CD4-positive, alpha-beta T cell (primary cell): ENCODE measurements around the gene C7orf57. TPM values are rescaled to one million over a fixed set of nuclear protein-coding genes. Genes with fewer than 3 reads are reported as not detected.

Experiments
- ATAC-seq: fragments of 200-7000 bp; cut with Tn5 transposase; one replicate; pipeline ENCODE4 v1.10.0; 2022; ENCODE audit warnings: mild to moderate bottlenecking; ENCODE audit not compliant: poor library complexity
- CTCF ChIA-PET: fragments of 350-600 bp; sonication (Branson Sonifier 250); formaldehyde crosslinking; loops from one replicate; lab custom pipeline; 2021; ENCODE audit warnings: antibody characterized with exemption, inconsistent platforms; lab: Charles Lee
- POLR2A ChIA-PET: fragments of 350-600 bp; sonication (Branson Sonifier 250); formaldehyde crosslinking; loops from one replicate; lab custom pipeline; 2021; ENCODE audit warnings: antibody characterized with exemption, inconsistent platforms; lab: Charles Lee
- DNase-seq, 14 experiments: peaks; one replicate each; pipeline ENCODE4 v3.0.0-alpha.2; 2013 to 2020; ENCODE audit warnings: mixed read lengths in 2 of 14
- H3K27ac ChIP-seq, 2 donors: one replicate each; pipeline versions ENCODE4 v1.5.1 to v1.7.0; 2013; ENCODE audit warnings: low read length in 2 of 2, low read depth in 1 of 2, mild to moderate bottlenecking in 1 of 2
- H3K27me3 ChIP-seq, 2 experiments: 1 replicate in 1 of 2; 2 replicates in 1 of 2; pipeline versions ENCODE4 v1.6.1 to v1.7.0; 2013; ENCODE audit warnings: low read length in 2 of 2, control low read depth in 1 of 2, mild to moderate bottlenecking in 1 of 2, moderate library complexity in 1 of 2; ENCODE audit not compliant: insufficient read depth in 2 of 2, control insufficient read depth in 1 of 2
- H3K36me3 ChIP-seq: one replicate; pipeline ENCODE4 v1.6.1; 2013; ENCODE audit warnings: low read length, control low read depth; ENCODE audit not compliant: insufficient read depth
- H3K4me1 ChIP-seq: one replicate; pipeline ENCODE4 v1.6.1; 2013; ENCODE audit warnings: low read length, control low read depth; ENCODE audit not compliant: insufficient read depth
- H3K4me3 ChIP-seq: one replicate; pipeline ENCODE4 v1.5.1; 2013; ENCODE audit warnings: mild to moderate bottlenecking, low read length, moderate library complexity
- H3K9me3 ChIP-seq, 2 experiments: 1 replicate in 1 of 2; 2 replicates in 1 of 2; pipeline versions ENCODE4 v1.6.1 to v1.7.0; 2013; ENCODE audit warnings: low read length in 2 of 2, mild to moderate bottlenecking in 2 of 2, control low read depth in 1 of 2, moderate library complexity in 1 of 2; ENCODE audit not compliant: control insufficient read depth in 1 of 2, insufficient read depth in 1 of 2
- H3K27ac Mint-ChIP-seq: one replicate; pipeline ENCODE4 v1.8.0; 2020; ENCODE audit warnings: mixed read lengths
- H3K27me3 Mint-ChIP-seq: one replicate; pipeline ENCODE4 v1.8.0; 2021; ENCODE audit warnings: mixed read lengths
- H3K36me3 Mint-ChIP-seq: one replicate; pipeline ENCODE4 v1.8.0; 2021; ENCODE audit warnings: low read depth, mixed read lengths
- H3K4me1 Mint-ChIP-seq: one replicate; pipeline ENCODE4 v1.8.0; 2021; ENCODE audit warnings: low read depth, mixed read lengths
- H3K4me3 Mint-ChIP-seq: one replicate; pipeline ENCODE4 v1.8.0; 2020; ENCODE audit warnings: mild to moderate bottlenecking, mixed read lengths
- H3K9me3 Mint-ChIP-seq: one replicate; pipeline ENCODE4 v1.8.0; 2020; ENCODE audit warnings: mixed read lengths
- intact Hi-C, 2 experiments: fragments of 100-400 bp; cut with DNase I in 1 of 2; cut with micrococcal nuclease in 1 of 2; formaldehyde crosslinking; loops; one replicate each; pipeline versions ENCODE4 v1.15.1 to v1.9.0; 2023 to 2025; cut with DNase I, micrococcal nuclease
- total RNA-seq, 174 experiments: library from RNA in 2 of 174; stranded (reverse) in 2 of 174; gene quantifications; one replicate each; pipeline ENCODE4 v1.2.3 and lab custom pipeline; 2021 to 2026
- TF ChIP-seq, protein P1 (sequence below): fragments of 200-600 bp; IDR thresholded peaks from one replicate; pipeline ENCODE4 v1.8.0; 2022; ENCODE audit warnings: antibody characterized with exemption, mild to moderate bottlenecking

The C7orf57 gene
- total RNA-seq, 2 experiments from 2014 or later, result 0.56 TPM; not detected in 1

DNA sequence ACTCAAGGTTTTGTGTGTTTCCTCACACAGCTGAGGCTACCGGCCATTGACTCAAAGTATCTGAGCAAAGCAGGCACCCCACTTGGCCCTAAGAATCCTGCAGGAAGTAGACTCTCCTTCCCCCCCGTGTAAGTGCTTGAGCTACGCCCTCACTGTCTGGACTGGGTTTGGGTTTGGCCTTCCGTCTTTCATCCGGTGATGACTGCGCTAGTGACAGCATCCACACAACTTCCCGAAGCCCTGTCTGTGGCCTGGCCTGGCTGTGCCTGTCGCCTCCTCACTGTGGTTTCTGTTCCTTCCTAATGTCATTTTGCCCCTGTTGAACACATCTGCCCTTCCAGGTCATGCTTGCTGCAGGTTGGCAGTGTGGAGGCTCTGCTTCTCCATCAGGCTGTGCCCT lies 14.5 kb downstream of the C7orf57 start:
- H3K9me3 Mint-ChIP-seq, result no peaks in the 10 kb centered on the region
- ChIA-PET POLR2A (no interaction called here), CTCF (interaction anchor here (1.1 kb wide), 1 partner anchor 58 kb away, joined by 3 read pairs; no protein-coding TSS in a partner anchor)
- Histone ChIP-seq H3K27me3 (no peaks in the 10 kb centered on the region), H3K36me3 (no peaks in the 10 kb centered on the region), H3K4me1 (peaks cover 23% of the 10 kb centered on the region), H3K27ac (no peak overlapping the region), H3K9me3 (no peaks in the 10 kb centered on the region), H3K4me3 (no peak overlapping the region)
- ATAC-seq, result no peak
- H3K36me3 Mint-ChIP-seq, result no peaks in the 10 kb centered on the region
- peaks cover 22% of the 10 kb centered on the region for H3K4me1 Mint-ChIP-seq
- DNase-seq, result peak in 3 of 14 experiments; percentile 21 to 41 (median 23)
- TF ChIP-seq, protein P1, sequence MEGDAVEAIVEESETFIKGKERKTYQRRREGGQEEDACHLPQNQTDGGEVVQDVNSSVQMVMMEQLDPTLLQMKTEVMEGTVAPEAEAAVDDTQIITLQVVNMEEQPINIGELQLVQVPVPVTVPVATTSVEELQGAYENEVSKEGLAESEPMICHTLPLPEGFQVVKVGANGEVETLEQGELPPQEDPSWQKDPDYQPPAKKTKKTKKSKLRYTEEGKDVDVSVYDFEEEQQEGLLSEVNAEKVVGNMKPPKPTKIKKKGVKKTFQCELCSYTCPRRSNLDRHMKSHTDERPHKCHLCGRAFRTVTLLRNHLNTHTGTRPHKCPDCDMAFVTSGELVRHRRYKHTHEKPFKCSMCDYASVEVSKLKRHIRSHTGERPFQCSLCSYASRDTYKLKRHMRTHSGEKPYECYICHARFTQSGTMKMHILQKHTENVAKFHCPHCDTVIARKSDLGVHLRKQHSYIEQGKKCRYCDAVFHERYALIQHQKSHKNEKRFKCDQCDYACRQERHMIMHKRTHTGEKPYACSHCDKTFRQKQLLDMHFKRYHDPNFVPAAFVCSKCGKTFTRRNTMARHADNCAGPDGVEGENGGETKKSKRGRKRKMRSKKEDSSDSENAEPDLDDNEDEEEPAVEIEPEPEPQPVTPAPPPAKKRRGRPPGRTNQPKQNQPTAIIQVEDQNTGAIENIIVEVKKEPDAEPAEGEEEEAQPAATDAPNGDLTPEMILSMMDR, result no peak
- H3K27ac Mint-ChIP-seq, result no peak overlapping the region
- H3K27me3 Mint-ChIP-seq, result no peaks in the 10 kb centered on the region
- H3K4me3 Mint-ChIP-seq, result no peak overlapping the region
- intact Hi-C loops, result no loop called here

DNA sequence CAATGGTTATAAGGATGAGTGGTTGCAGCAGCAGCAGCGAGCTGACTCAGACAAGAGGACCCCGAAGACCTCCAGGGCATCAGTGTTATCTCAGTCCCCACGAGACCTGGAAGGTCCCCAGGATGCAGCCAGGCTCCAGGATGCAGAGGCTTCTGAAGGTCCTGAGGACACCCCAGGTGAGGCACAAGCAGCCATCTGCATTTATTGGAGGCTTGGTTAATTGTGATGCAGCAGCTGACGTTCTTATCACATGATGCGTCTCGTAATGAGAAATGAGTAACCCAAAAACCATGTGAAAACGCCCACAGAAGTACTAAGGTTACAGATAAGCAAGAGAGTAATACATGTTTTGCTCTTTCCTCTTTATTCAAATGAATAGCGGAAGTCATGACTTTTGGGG lies 17.4 kb downstream of the C7orf57 start:
- H3K27me3 Mint-ChIP-seq, result no peaks in the 10 kb centered on the region
- Histone ChIP-seq H3K27me3 (no peaks in the 10 kb centered on the region), H3K27ac (no peak overlapping the region), H3K4me1 (peaks cover 6% of the 10 kb centered on the region), H3K36me3 (no peaks in the 10 kb centered on the region), H3K9me3 (no peaks in the 10 kb centered on the region), H3K4me3 (no peak overlapping the region)
- DNase-seq (peak in 1 of 14 experiments; percentile 33), ATAC-seq (peak; percentile 34)
- no peaks in the 10 kb centered on the region for H3K4me1 Mint-ChIP-seq
- POLR2A ChIA-PET, result no interaction called here
- no peak overlapping the region for H3K4me3 Mint-ChIP-seq
- CTCF ChIA-PET, result no interaction called here
- no peak overlapping the region for H3K27ac Mint-ChIP-seq
- intact Hi-C loops, result no loop called here
- no peaks in the 10 kb centered on the region for H3K36me3 Mint-ChIP-seq
- H3K9me3 Mint-ChIP-seq, result no peaks in the 10 kb centered on the region
- TF ChIP-seq, protein P1, result no peak

DNA sequence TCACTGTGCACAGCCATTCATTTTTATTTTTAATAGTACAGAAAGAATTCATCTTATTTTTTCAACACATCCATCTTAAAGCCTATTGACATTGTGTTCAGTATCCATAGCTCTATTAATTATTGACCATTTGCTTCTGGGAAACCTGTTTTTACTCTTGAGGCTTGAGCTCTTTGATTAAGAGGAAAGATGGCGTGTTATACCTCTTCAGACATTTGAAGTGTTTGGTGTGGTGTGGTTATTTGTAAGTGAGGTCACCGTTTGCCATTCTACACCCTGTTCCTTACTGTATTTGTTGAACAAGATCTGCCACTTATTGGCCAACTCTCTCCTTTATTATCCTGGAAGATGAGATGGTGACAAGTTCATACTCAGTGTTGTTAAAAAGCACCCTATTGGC lies 18.4 kb downstream of the C7orf57 start:
- H3K27ac Mint-ChIP-seq, result no peak overlapping the region
- POLR2A ChIA-PET, result no interaction called here
- Histone ChIP-seq H3K36me3 (no peaks in the 10 kb centered on the region), H3K4me3 (no peak overlapping the region), H3K4me1 (peaks cover 6% of the 10 kb centered on the region), H3K9me3 (peaks cover 0 to 4% of the 10 kb centered on the region in 2 experiments), H3K27ac (no peak overlapping the region), H3K27me3 (no peaks in the 10 kb centered on the region)
- peaks cover 5% of the 10 kb centered on the region for H3K9me3 Mint-ChIP-seq
- CTCF ChIA-PET, result no interaction called here
- ATAC-seq (no peak), DNase-seq (no peak)
- intact Hi-C loops, result no loop called here
- H3K27me3 Mint-ChIP-seq, result no peaks in the 10 kb centered on the region
- H3K4me3 Mint-ChIP-seq, result no peak overlapping the region
- no peaks in the 10 kb centered on the region for H3K36me3 Mint-ChIP-seq
- TF ChIP-seq, protein P1, result no peak
- no peaks in the 10 kb centered on the region for H3K4me1 Mint-ChIP-seq
